Mesenchymal stem cell (in vitro differentiated cells and primary cell): ENCODE measurements around the gene RFFL.

Source experiments
- DNase-seq: peaks from one replicate; pipeline ENCODE4 v3.0.0-alpha.2; 2013
- H2AFZ ChIP-seq: one replicate; pipeline ENCODE4 v1.6.1; 2013; ENCODE audit warnings: low read depth, mild to moderate bottlenecking, control low read depth, inconsistent platforms, low read length, moderate library complexity
- H2AK5ac ChIP-seq: 2 replicates; pipeline ENCODE4 v1.6.1; 2013; ENCODE audit warnings: low read length, moderate library complexity, mild to moderate bottlenecking, inconsistent platforms; ENCODE audit not compliant: severe bottlenecking
- H2BK120ac ChIP-seq: one replicate; pipeline ENCODE4 v1.6.1; 2013; ENCODE audit warnings: low read depth, mild to moderate bottlenecking, inconsistent platforms, low read length, moderate library complexity
- H2BK12ac ChIP-seq, 2 experiments: one replicate each; pipeline ENCODE4 v1.6.1; 2013; ENCODE audit warnings: inconsistent platforms in 2 of 2, low read length in 2 of 2, mild to moderate bottlenecking in 2 of 2, moderate library complexity in 2 of 2, control low read depth in 1 of 2
- H2BK15ac ChIP-seq: one replicate; pipeline ENCODE4 v1.6.1; 2013; ENCODE audit warnings: mild to moderate bottlenecking, low read depth, inconsistent platforms; ENCODE audit not compliant: poor library complexity, severe bottlenecking
- H2BK5ac ChIP-seq: 2 replicates; pipeline ENCODE4 v1.6.1; 2013; ENCODE audit warnings: low read depth, mild to moderate bottlenecking, low read length, control low read depth, inconsistent platforms; ENCODE audit not compliant: poor library complexity, severe bottlenecking
- H3K14ac ChIP-seq, 2 experiments: one replicate each; pipeline ENCODE4 v1.6.1; 2013; ENCODE audit warnings: inconsistent platforms in 2 of 2, low read length in 2 of 2, control low read depth in 1 of 2, mild to moderate bottlenecking in 1 of 2, moderate library complexity in 1 of 2
- H3K18ac ChIP-seq, 2 experiments: one replicate each; pipeline ENCODE4 v1.6.1; 2013; ENCODE audit warnings: inconsistent platforms in 2 of 2, low read length in 2 of 2, control low read depth in 1 of 2, low read depth in 1 of 2, mild to moderate bottlenecking in 1 of 2
- H3K23ac ChIP-seq, 2 experiments: one replicate each; pipeline ENCODE4 v1.6.1; 2013; ENCODE audit warnings: inconsistent platforms in 2 of 2, low read length in 2 of 2, mild to moderate bottlenecking in 2 of 2, moderate library complexity in 2 of 2, control low read depth in 1 of 2
- H3K27ac ChIP-seq: 2 replicates; pipeline ENCODE4 v1.5.1; 2013; ENCODE audit warnings: mild to moderate bottlenecking, moderate library complexity, low read length, control low read depth, inconsistent platforms; ENCODE audit not compliant: poor library complexity, severe bottlenecking
- H3K27me3 ChIP-seq, 2 experiments: 2 replicates each; pipeline versions ENCODE4 v1.6.1 to v1.7.0; 2013; ENCODE audit warnings: low read length in 2 of 2, mild to moderate bottlenecking in 2 of 2, moderate library complexity in 2 of 2, control low read depth in 1 of 2, inconsistent platforms in 1 of 2; ENCODE audit not compliant: control insufficient read depth in 1 of 2, insufficient read depth in 1 of 2
- H3K36me3 ChIP-seq, 2 experiments: 2 replicates each; pipeline versions ENCODE4 v1.6.1 to v1.7.0; 2013; ENCODE audit warnings: low read length in 2 of 2, control low read depth in 1 of 2, inconsistent platforms in 1 of 2, low read depth in 1 of 2, mild to moderate bottlenecking in 1 of 2; ENCODE audit not compliant: insufficient read depth in 2 of 2, control insufficient read depth in 1 of 2
- H3K4ac ChIP-seq, 2 experiments: one replicate each; pipeline ENCODE4 v1.6.1; 2013; ENCODE audit warnings: inconsistent platforms in 2 of 2, low read length in 2 of 2, mild to moderate bottlenecking in 2 of 2, moderate library complexity in 2 of 2, control low read depth in 1 of 2, low read depth in 1 of 2
- H3K4me1 ChIP-seq: 2 replicates; pipeline ENCODE4 v1.6.1; 2013; ENCODE audit warnings: low read depth, low read length, control low read depth; ENCODE audit not compliant: control insufficient read depth, insufficient read depth
- H3K4me2 ChIP-seq: 2 replicates; pipeline ENCODE4 v1.6.1; 2013; ENCODE audit warnings: low read length, mild to moderate bottlenecking, inconsistent platforms; ENCODE audit not compliant: poor library complexity, severe bottlenecking
- H3K4me3 ChIP-seq, 2 experiments: 2 replicates each; pipeline versions ENCODE4 v1.5.1 to v1.7.0; 2013; ENCODE audit warnings: low read length in 2 of 2, mild to moderate bottlenecking in 2 of 2, control low read depth in 1 of 2, low read depth in 1 of 2; ENCODE audit not compliant: insufficient read depth in 1 of 2
- H3K79me1 ChIP-seq: replicated peaks from 2 replicates; pipeline ENCODE4 v1.6.1; 2013; ENCODE audit warnings: mild to moderate bottlenecking, control low read depth, low read length, inconsistent platforms; ENCODE audit not compliant: poor library complexity, severe bottlenecking
- H3K9ac ChIP-seq: 2 replicates; pipeline ENCODE4 v1.7.0; 2013; ENCODE audit warnings: mild to moderate bottlenecking, low read length, moderate library complexity
- H3K9me3 ChIP-seq: 2 replicates; pipeline ENCODE4 v1.7.0; 2013; ENCODE audit warnings: mild to moderate bottlenecking, low read length; ENCODE audit not compliant: control insufficient read depth
- H4K8ac ChIP-seq: one replicate; pipeline ENCODE4 v1.6.1; 2013; ENCODE audit warnings: inconsistent platforms, mild to moderate bottlenecking, low read length, moderate library complexity
- H4K91ac ChIP-seq: one replicate; pipeline ENCODE4 v1.6.1; 2013; ENCODE audit warnings: mild to moderate bottlenecking, low read length, inconsistent platforms
- WGBS: methylation state at CpG from one replicate; pipeline ENCODE4 v1.1.7; 2013; ENCODE audit warnings: mixed read lengths; 5-methylcytosine and 5-hydroxymethylcytosine counted together

RFFL gene

GRCh38 chr17:34974794-34975785, 88.4 kb downstream of the RFFL start:
- Histone ChIP-seq H3K4me3 (no peak overlapping the region), H3K27ac (no peak overlapping the region), H3K4me1 (peaks cover 2% of the 10 kb centered on the region), H2BK5ac (no peak overlapping the region), H2BK12ac (no peak overlapping the region), H3K79me1 (peaks cover 4% of the 10 kb centered on the region), H3K4ac (no peak overlapping the region), H2AFZ (no peak overlapping the region), H3K18ac (no peak overlapping the region), H2BK15ac (no peak overlapping the region), H3K23ac (no peak overlapping the region), H3K9ac (no peak overlapping the region), H3K36me3 (no peaks in the 10 kb centered on the region), H3K9me3 (no peaks in the 10 kb centered on the region), H3K4me2 (no peak overlapping the region), H3K27me3 (peaks cover 0 to 3% of the 10 kb centered on the region in 2 experiments), H2BK120ac (no peak overlapping the region), H2AK5ac (no peak overlapping the region), H4K8ac (no peak overlapping the region), H4K91ac (no peak overlapping the region), H3K14ac (no peak overlapping the region)
- DNase-seq = no peak
- WGBS = 89% methylated on average over 3 of the region's 3 CpGs

- H3K27ac ChIP-seq = no peak overlapping the region
- H2AFZ ChIP-seq = no peak overlapping the region
- H3K9me3 ChIP-seq = no peaks in the 10 kb centered on the region
- no peak overlapping the region for H3K18ac ChIP-seq
- no peak overlapping the region for H2AK5ac ChIP-seq
- H3K23ac ChIP-seq = no peak overlapping the region
- no peak overlapping the region for H2BK12ac ChIP-seq
- no peak for DNase-seq
- no peak overlapping the region for H3K4ac ChIP-seq
- no peak overlapping the region for H3K4me2 ChIP-seq
- WGBS = 79% methylated on average over 2 of the region's 2 CpGs
- H3K4me1 ChIP-seq = no peaks in the 10 kb centered on the region
- no peak overlapping the region for H4K8ac ChIP-seq
- no peak overlapping the region for H3K4me3 ChIP-seq
- no peak overlapping the region for H2BK5ac ChIP-seq
- peaks cover 0 to 3% of the 10 kb centered on the region in 2 experiments for H3K27me3 ChIP-seq
- H3K9ac ChIP-seq = no peak overlapping the region
- peaks cover 0 to 2% of the 10 kb centered on the region in 2 experiments for H3K36me3 ChIP-seq
- H3K79me1 ChIP-seq = peaks cover under 1% of the 10 kb centered on the region
- H2BK15ac ChIP-seq = no peak overlapping the region
- H2BK120ac ChIP-seq = no peak overlapping the region
- no peak overlapping the region for H4K91ac ChIP-seq
- no peak overlapping the region for H3K14ac ChIP-seq
These were observed 89.3 kb downstream of the RFFL start for GRCh38 chr17:34974179-34974578.

GRCh38 chr17:34961093-34961911, 102.2 kb downstream of the RFFL start, which contains the start of the genes CCT6B and ZNF830:
Gene CCT6B, minus strand, starts transcription at chr17:34961460. Its CDS starts 67 bp downstream, at chr17:34961393.
Gene ZNF830, plus strand, starts transcription at chr17:34961540. Its CDS starts 27 bp downstream, at chr17:34961567.
- under 1% methylated on average over 65 of the region's 65 CpGs for WGBS
- peak within 1 kb of the TSS; percentile 82 for H3K4me2 ChIP-seq
- peak within 1 kb of the TSS in 1 of 2 experiments; percentile 74 for H3K23ac ChIP-seq
- H3K79me1 ChIP-seq = peaks cover 10% of the 10 kb centered on the region
- peak within 1 kb of the TSS; percentile 45 for H4K91ac ChIP-seq
- no peak within 1 kb of the TSS for H2BK5ac ChIP-seq
- H3K4me3 ChIP-seq = peak within 1 kb of the TSS; percentile 80 to 99
- DNase-seq = peak; percentile 97
- H2BK120ac ChIP-seq = no peak within 1 kb of the TSS
- H2AK5ac ChIP-seq = no peak within 1 kb of the TSS
- H3K4me1 ChIP-seq = peaks cover 2% of the 10 kb centered on the region
- no peak within 1 kb of the TSS for H2BK12ac ChIP-seq
- H3K27me3 ChIP-seq = peaks cover 0 to 4% of the 10 kb centered on the region in 2 experiments
- H3K27ac ChIP-seq = peak within 1 kb of the TSS; percentile 82
- H3K9ac ChIP-seq = peak within 1 kb of the TSS; percentile 98
- H2BK15ac ChIP-seq = no peak within 1 kb of the TSS
- H3K18ac ChIP-seq = peak within 1 kb of the TSS; percentile 85 to 96
- H3K36me3 ChIP-seq = peaks cover 9 to 28% of the 10 kb centered on the region in 2 experiments
- H2AFZ ChIP-seq = peak within 1 kb of the TSS; percentile 74
- peak within 1 kb of the TSS in 1 of 2 experiments; percentile 68 for H3K14ac ChIP-seq
- H3K9me3 ChIP-seq = no peaks in the 10 kb centered on the region
- peak within 1 kb of the TSS; percentile 96 for H4K8ac ChIP-seq
- H3K4ac ChIP-seq = peak within 1 kb of the TSS; percentile 82 to 86
